Spleen (tissue), 7 donors: ENCODE data around the gene GCM1.

Source experiments
- POLR2A ChIP-seq, 3 donors: fragments of 450-650 bp; IDR thresholded peaks; one replicate each; pipeline ENCODE4 v1.5.1; 2017; ENCODE audit warnings: antibody characterized with exemption in 3 of 3, mild to moderate bottlenecking in 1 of 3
- POLR2AphosphoS5 ChIP-seq, 3 donors: sonication (generic); formaldehyde crosslinking; IDR thresholded peaks; one replicate each; pipeline ENCODE4 v1.5.1; 2017; ENCODE audit warnings: antibody characterized with exemption in 3 of 3
- TF ChIP-seq, protein P1 (sequence below), 11 experiments: fragments of 200-600 bp in 7 of 11; fragments of 450-650 bp in 4 of 11; sonication (generic) in 4 of 11; IDR thresholded peaks in 8 of 11; conservative IDR thresholded peaks in 3 of 11; 1 replicate in 7 of 11; 2 replicates in 4 of 11; pipeline versions ENCODE4 v1.4.0 to v1.8.0; 2016 to 2021; ENCODE audit warnings: antibody characterized with exemption in 11 of 11, inconsistent platforms in 4 of 11, mild to moderate bottlenecking in 1 of 11
- donor health status: DM: no; HTN: no; CAD: no; lungs with moderate emphysema.
- donor health status: DM: no; HTN: no; CAD: no.
- donor health status: DM: no; HTN: no; CAD: no.

DNA sequence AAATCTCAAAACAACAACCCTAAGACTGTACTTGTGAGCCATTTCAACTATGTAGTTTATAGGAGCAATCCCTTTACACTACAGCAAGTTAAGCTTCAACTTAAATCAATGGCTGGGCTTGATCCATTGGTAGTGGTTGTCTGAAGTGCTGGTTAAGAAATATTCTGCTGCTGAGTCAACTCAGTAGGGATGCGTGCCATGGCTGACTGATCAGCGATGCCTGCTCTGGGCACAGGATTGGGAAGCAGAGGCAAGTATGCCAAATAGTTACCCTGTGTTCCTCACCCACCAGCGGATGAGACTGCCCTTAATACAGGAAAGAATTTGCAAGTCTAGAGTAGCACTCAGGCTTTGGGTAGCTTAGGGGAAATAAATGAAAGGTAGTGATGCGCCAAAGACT is 41.5 kb downstream of the GCM1 start:
- TF ChIP-seq, protein P1, sequence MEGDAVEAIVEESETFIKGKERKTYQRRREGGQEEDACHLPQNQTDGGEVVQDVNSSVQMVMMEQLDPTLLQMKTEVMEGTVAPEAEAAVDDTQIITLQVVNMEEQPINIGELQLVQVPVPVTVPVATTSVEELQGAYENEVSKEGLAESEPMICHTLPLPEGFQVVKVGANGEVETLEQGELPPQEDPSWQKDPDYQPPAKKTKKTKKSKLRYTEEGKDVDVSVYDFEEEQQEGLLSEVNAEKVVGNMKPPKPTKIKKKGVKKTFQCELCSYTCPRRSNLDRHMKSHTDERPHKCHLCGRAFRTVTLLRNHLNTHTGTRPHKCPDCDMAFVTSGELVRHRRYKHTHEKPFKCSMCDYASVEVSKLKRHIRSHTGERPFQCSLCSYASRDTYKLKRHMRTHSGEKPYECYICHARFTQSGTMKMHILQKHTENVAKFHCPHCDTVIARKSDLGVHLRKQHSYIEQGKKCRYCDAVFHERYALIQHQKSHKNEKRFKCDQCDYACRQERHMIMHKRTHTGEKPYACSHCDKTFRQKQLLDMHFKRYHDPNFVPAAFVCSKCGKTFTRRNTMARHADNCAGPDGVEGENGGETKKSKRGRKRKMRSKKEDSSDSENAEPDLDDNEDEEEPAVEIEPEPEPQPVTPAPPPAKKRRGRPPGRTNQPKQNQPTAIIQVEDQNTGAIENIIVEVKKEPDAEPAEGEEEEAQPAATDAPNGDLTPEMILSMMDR (IDR thresholded peaks at IDR 0.05 in 8 of 11, conservative IDR thresholded peaks at IDR 0.05 in 3 of 11) = no peak
- TF ChIP-seq POLR2A (IDR thresholded peaks at IDR 0.05) (no peak), POLR2AphosphoS5 (IDR thresholded peaks at IDR 0.05) (no peak)
